Measurements from ENCODE around the gene ZDHHC20. TPM values are rescaled to one million over a fixed set of nuclear protein-coding genes. Genes with fewer than 3 reads are reported as not detected.

ZDHHC20 gene
- total RNA-seq, 1 donor from 2014 or later = 175 TPM

- peaks cover 5% of the 10 kb centered on the region for H3K27me3 Mint-ChIP-seq (ENCODE audit: insufficient read depth, low read depth)
- H4K20me1 ChIP-seq (ENCODE audit: low read depth) = no peaks in the 10 kb centered on the region
Measured at GRCh38 chr13:21443171-21443570, 15.9 kb downstream of the ZDHHC20 start.

GRCh38 chr13:21436582-21436981 lies 22.5 kb downstream of the ZDHHC20 start:
- TF ChIP-seq CTCF (IDR thresholded peaks at IDR 0.05) = no peak
- TF ChIP-seq EZH2phosphoT487 (IDR thresholded peaks at IDR 0.05) = no peak
- no peak for TF ChIP-seq EZH2 (IDR thresholded peaks at IDR 0.05)
- no peaks in the 10 kb centered on the region for H3K9me3 ChIP-seq (ENCODE audit: low read depth)
- Mint-ChIP-seq H3K36me3 (peaks cover 50% of the 10 kb centered on the region), H3K27me3 (ENCODE audit: insufficient read depth, low read depth) (no peaks in the 10 kb centered on the region), H3K27ac (no peak overlapping the region), H3K9me3 (peaks cover 68% of the 10 kb centered on the region), H3K4me3 (no peak overlapping the region), H3K4me1 (no peaks in the 10 kb centered on the region)
- no peaks in the 10 kb centered on the region for H3K4me1 ChIP-seq
- DNase-seq (ENCODE audit: low spot score) = no peak
- H3K79me2 ChIP-seq (ENCODE audit: low read depth) = peaks cover 98% of the 10 kb centered on the region
- no peaks in the 10 kb centered on the region for H3F3A ChIP-seq (ENCODE audit: low read depth)
- H3K36me3 ChIP-seq = peaks cover 8% of the 10 kb centered on the region
- no peak overlapping the region for H3K27ac ChIP-seq
- no peaks in the 10 kb centered on the region for H3K27me3 ChIP-seq
- H4K20me1 ChIP-seq (ENCODE audit: low read depth) = no peaks in the 10 kb centered on the region
- no peak overlapping the region for H3K4me2 ChIP-seq
- H3K4me3 ChIP-seq = no peak overlapping the region
- no peak overlapping the region for H2AFZ ChIP-seq (replicated peaks)
- H3K9ac ChIP-seq = no peak overlapping the region

More at GRCh38 chr13:21443171-21443570, 15.9 kb downstream of the ZDHHC20 start:
- Histone ChIP-seq H3K9ac (no peak overlapping the region), H3K36me3 (peaks cover 8% of the 10 kb centered on the region), H3K4me2 (no peak overlapping the region), H3K27ac (no peak overlapping the region), H3K79me2 (ENCODE audit: low read depth) (peaks cover 87% of the 10 kb centered on the region), H3K4me1 (no peaks in the 10 kb centered on the region), H3K9me3 (ENCODE audit: low read depth) (peaks cover 4% of the 10 kb centered on the region), H3F3A (ENCODE audit: low read depth) (no peaks in the 10 kb centered on the region), H2AFZ (replicated peaks) (no peak overlapping the region), H3K4me3 (no peak overlapping the region), H3K27me3 (no peaks in the 10 kb centered on the region)
- Mint-ChIP-seq H3K36me3 (peaks cover 48% of the 10 kb centered on the region), H3K4me1 (peaks cover 5% of the 10 kb centered on the region), H3K27ac (no peak overlapping the region), H3K4me3 (no peak overlapping the region), H3K9me3 (peaks cover 65% of the 10 kb centered on the region)
- TF ChIP-seq EZH2 (IDR thresholded peaks at IDR 0.05) (no peak), EZH2phosphoT487 (IDR thresholded peaks at IDR 0.05) (no peak), CTCF (IDR thresholded peaks at IDR 0.05) (no peak)
- DNase-seq (ENCODE audit: low spot score) = no peak

GRCh38 chr13:21435687-21436151 lies 23.4 kb downstream of the ZDHHC20 start:
- Histone ChIP-seq H3K4me2 (no peak overlapping the region), H3K27me3 (no peaks in the 10 kb centered on the region), H2AFZ (replicated peaks) (no peak overlapping the region), H3F3A (ENCODE audit: low read depth) (peaks cover 4% of the 10 kb centered on the region), H3K4me1 (no peaks in the 10 kb centered on the region), H3K36me3 (peaks cover 3% of the 10 kb centered on the region), H3K79me2 (ENCODE audit: low read depth) (peaks cover 100% of the 10 kb centered on the region), H4K20me1 (ENCODE audit: low read depth) (no peaks in the 10 kb centered on the region), H3K4me3 (no peak overlapping the region), H3K27ac (no peak overlapping the region), H3K9ac (no peak overlapping the region), H3K9me3 (ENCODE audit: low read depth) (no peaks in the 10 kb centered on the region)
- Mint-ChIP-seq H3K27me3 (ENCODE audit: insufficient read depth, low read depth) (no peaks in the 10 kb centered on the region), H3K4me1 (no peaks in the 10 kb centered on the region), H3K4me3 (no peak overlapping the region), H3K9me3 (peaks cover 71% of the 10 kb centered on the region), H3K27ac (no peak overlapping the region), H3K36me3 (peaks cover 54% of the 10 kb centered on the region)
- TF ChIP-seq CTCF (IDR thresholded peaks at IDR 0.05) (no peak), EZH2 (IDR thresholded peaks at IDR 0.05) (no peak), EZH2phosphoT487 (IDR thresholded peaks at IDR 0.05) (no peak)
- no peak for DNase-seq (ENCODE audit: low spot score)

All from neural progenitor cell (in vitro differentiated cells).